Right lobe of liver (tissue), 6 donors: ENCODE measurements around the gene CCL22. TPM values are rescaled to one million over a fixed set of nuclear protein-coding genes. Genes with fewer than 3 reads are reported as not detected.
"Not testable (repeated sequence)": the region's sequence is repeated elsewhere in the genome, so short reads cannot be mapped to it uniquely, and the experiment has no call there.

Experiments used
- ATAC-seq, 4 donors: fragments of 200-7000 bp; cut with Tn5 transposase; one replicate each; pipeline ENCODE4 v1.9.1; 2020; ENCODE audit warnings: mild to moderate bottlenecking in 4 of 4, moderate library complexity in 4 of 4
- DNase-seq, 3 donors: peaks; one replicate each; pipeline ENCODE4 v3.0.0-alpha.2; 2020
- H3K27ac ChIP-seq, 3 donors: fragments of 200-600 bp; one replicate each; pipeline ENCODE4 v1.8.0; 2022
- H3K27me3 ChIP-seq, 2 donors: fragments of 200-600 bp; one replicate each; pipeline ENCODE4 v1.8.0; 2022
- H3K36me3 ChIP-seq, 4 donors: fragments of 200-600 bp; sonication (generic) in 1 of 4; one replicate each; pipeline versions ENCODE4 v1.5.1 to v1.8.0; 2017 to 2022; ENCODE audit warnings: control low read depth in 1 of 4
- H3K4me1 ChIP-seq, 4 donors: fragments of 200-600 bp; sonication (generic) in 1 of 4; one replicate each; pipeline versions ENCODE4 v1.5.1 to v1.8.0; 2017 to 2022; ENCODE audit warnings: control low read depth in 1 of 4
- H3K4me3 ChIP-seq, 3 donors: fragments of 200-600 bp; one replicate each; pipeline ENCODE4 v1.8.0; 2022
- H3K9me3 ChIP-seq, 4 donors: fragments of 200-600 bp; sonication (generic) in 1 of 4; one replicate each; pipeline versions ENCODE4 v1.5.1 to v1.8.0; 2017 to 2022; ENCODE audit warnings: control low read depth in 1 of 4
- POLR2A ChIP-seq: fragments of 450-650 bp; IDR thresholded peaks from one replicate; pipeline ENCODE4 v1.6.1; 2017; ENCODE audit warnings: antibody characterized with exemption, mild to moderate bottlenecking
- WGBS: methylation state at CpG from one replicate; pipeline ENCODE4 v1.1.6; 2018; ENCODE audit warnings: low coverage, low lambda C conversion rate; ENCODE audit not compliant: insufficient coverage; ENCODE audit errors: missing lambda C conversion rate; 5-methylcytosine and 5-hydroxymethylcytosine counted together
- intact Hi-C, 2 donors: fragments of 100-400 bp; cut with DNase I; formaldehyde crosslinking; loops; one replicate each; pipeline versions ENCODE4 v1.11.2 to v1.14.1; 2022
- total RNA-seq, 6 experiments: library from RNA; depleted of rRNA in 2 of 6; stranded (reverse); fragments of >200 nt in 2 of 6; fragmentation: NEBNext Ultra II Directional in 3 of 6; extraction: Animal tissue kit (Norgen Biotek cat#: 25700) in 3 of 6; gene quantifications; one replicate each; pipeline versions ENCODE4 v1.1.0 to v1.2.4, GENCODE V29; 2016 to 2023
- TF ChIP-seq, protein P1 (sequence below), 4 donors: fragments of 200-600 bp in 3 of 4; fragments of 450-650 bp in 1 of 4; IDR thresholded peaks; one replicate each; pipeline versions ENCODE4 v1.5.1 to v1.8.0; 2016 to 2022; ENCODE audit warnings: antibody characterized with exemption in 4 of 4, mild to moderate bottlenecking in 2 of 4
- donor health status: DM: no; HTN: yes; CAD: no.
- donor health status: DM: no; HTN: no; CAD: no.
- donor health status: DM: no; HTN: no; CAD: no.
- donor health status: DM: no; HTN: yes; CAD: no.
- donor health status: DM: no; HTN: yes; CAD: no.

The CCL22 gene
- total RNA-seq, 6 experiments from 2014 or later = 0.12 to 0.16 TPM; not detected in 4

DNA sequence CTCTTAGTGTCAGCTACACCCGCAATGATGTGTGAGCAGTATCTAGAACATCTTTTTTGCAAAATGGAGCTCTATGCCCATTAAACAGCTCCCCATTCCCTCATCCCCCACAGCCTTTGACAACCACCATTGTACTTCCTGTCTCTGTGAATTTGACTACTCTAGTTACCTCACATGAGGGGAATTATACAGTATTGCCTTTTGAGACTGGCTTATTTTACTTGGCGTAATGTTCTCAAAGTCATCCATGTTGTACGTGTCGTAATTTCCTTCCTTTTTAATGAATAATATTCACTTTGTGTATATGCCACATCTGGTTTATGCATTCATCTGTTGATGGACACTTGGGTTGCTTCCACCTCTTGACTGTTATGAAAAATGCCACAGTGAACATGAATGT is 23.2 kb upstream of the CCL22 start:
- intact Hi-C loops = no loop called here
- H3K9me3 ChIP-seq = no peaks in the 10 kb centered on the region
- 78% methylated on average over 4 of the region's 4 CpGs for WGBS
- H3K27me3 ChIP-seq = no peaks in the 10 kb centered on the region
- ATAC-seq = no peak
- TF ChIP-seq, protein P1, sequence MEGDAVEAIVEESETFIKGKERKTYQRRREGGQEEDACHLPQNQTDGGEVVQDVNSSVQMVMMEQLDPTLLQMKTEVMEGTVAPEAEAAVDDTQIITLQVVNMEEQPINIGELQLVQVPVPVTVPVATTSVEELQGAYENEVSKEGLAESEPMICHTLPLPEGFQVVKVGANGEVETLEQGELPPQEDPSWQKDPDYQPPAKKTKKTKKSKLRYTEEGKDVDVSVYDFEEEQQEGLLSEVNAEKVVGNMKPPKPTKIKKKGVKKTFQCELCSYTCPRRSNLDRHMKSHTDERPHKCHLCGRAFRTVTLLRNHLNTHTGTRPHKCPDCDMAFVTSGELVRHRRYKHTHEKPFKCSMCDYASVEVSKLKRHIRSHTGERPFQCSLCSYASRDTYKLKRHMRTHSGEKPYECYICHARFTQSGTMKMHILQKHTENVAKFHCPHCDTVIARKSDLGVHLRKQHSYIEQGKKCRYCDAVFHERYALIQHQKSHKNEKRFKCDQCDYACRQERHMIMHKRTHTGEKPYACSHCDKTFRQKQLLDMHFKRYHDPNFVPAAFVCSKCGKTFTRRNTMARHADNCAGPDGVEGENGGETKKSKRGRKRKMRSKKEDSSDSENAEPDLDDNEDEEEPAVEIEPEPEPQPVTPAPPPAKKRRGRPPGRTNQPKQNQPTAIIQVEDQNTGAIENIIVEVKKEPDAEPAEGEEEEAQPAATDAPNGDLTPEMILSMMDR (IDR thresholded peaks at IDR 0.05) = no peak
- no peak for TF ChIP-seq POLR2A
- H3K27ac ChIP-seq = no peak overlapping the region
- no peaks in the 10 kb centered on the region for H3K4me1 ChIP-seq
- H3K36me3 ChIP-seq = no peaks in the 10 kb centered on the region
- no peak overlapping the region for H3K4me3 ChIP-seq
- no peak for DNase-seq

DNA sequence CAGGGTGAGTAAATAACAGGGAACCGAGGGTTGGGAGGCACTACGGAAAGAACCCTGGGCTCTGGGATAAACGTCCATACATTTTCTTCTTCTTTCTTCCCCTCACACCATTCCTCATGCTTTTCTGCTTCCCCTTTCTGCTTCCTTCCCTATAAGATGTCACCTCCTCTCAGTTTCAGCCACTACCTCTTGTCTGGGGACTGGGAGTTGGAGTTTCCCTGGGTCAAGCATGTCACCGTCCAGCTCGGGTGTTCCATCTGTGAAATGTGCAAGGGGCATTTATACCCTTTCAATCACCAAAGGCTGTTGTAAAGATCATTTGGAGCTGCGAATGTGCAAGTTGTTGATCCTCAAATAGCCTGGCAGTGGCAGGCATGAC is 17.5 kb upstream of the CCL22 start:
- no peaks in the 10 kb centered on the region for H3K36me3 ChIP-seq
- H3K27ac ChIP-seq = no peak overlapping the region
- H3K9me3 ChIP-seq = no peaks in the 10 kb centered on the region
- H3K27me3 ChIP-seq = no peaks in the 10 kb centered on the region
- DNase-seq (no peak), ATAC-seq (peak in 1 of 4 donors; percentile 45)
- intact Hi-C loops = no loop called here
- TF ChIP-seq, protein P1 (IDR thresholded peaks at IDR 0.05) = no peak
- no peak for TF ChIP-seq POLR2A
- WGBS = 75% methylated on average over 5 of the region's 6 CpGs
- no peak overlapping the region for H3K4me3 ChIP-seq
- no peaks in the 10 kb centered on the region for H3K4me1 ChIP-seq

DNA sequence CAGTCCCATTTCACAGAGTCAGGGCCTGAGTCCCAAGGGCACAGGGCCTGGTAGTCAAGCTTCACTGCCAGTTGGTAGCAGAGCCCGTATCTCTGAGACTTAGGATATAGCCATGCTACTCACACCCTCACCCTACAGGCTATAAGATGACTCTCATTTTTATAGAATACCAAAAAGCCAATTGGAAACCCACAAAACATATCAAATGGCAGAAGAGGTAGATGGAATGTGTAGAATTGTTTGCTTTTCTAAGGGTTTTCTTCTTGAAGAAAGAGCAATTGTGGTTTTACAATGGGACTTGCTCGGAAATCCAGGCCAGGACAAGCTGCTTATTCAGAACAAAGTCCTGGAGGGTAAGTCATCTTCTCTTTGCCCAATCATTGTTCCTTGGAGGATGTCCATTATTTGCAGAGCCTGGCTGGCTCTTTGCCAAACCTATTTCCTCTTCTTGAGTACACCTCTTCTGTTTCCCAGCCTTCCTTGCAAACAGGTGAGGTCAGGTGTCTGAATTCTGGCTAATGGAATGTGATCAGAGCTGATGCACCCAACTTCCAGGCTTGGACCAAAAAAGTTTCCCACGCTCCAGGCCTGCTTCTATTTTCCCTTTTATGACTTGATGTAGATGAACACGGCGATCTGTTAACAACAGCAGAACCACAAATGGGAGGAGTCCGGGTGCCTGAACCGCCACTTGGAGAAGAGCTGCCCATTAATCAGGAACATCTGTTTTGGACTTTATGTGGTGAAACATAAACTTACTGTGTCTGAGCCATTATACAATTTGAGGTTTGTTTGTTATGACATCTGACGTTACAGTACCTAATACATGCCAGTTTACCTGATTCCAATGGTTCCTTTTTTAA is 16.9 kb upstream of the CCL22 start:
- WGBS = 65% methylated on average over 3 of the region's 8 CpGs
- DNase-seq = no peak
- no peaks in the 10 kb centered on the region for H3K36me3 ChIP-seq
- ATAC-seq = no peak
- H3K27ac ChIP-seq = no peak overlapping the region
- no peaks in the 10 kb centered on the region for H3K4me1 ChIP-seq
- H3K27me3 ChIP-seq = no peaks in the 10 kb centered on the region
- TF ChIP-seq, protein P1 (IDR thresholded peaks at IDR 0.05) = no peak
- no peak for TF ChIP-seq POLR2A
- no peak overlapping the region for H3K4me3 ChIP-seq
- intact Hi-C loops = no loop called here
- no peaks in the 10 kb centered on the region for H3K9me3 ChIP-seq

DNA sequence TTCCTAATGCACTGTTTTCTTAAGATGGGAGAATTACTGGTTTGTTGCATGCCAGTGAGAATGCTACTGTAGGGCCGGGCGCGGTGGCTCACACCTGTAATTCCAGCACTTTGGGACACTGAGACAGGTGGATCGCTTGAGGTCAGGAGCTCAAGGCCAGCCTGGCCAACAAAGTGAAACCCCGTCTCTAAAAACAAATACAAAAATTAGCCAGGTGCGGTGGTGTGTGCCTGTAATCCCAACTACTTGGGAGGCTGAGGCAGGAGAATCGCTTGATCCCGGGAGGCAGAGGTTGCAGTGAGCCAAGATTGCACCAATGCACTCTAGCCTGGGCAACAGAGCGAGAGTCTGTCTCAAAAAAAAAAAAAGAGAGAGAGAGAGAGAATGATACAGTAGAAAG is 16.0 kb upstream of the CCL22 start:
- H3K4me3 ChIP-seq, H3K27ac ChIP-seq, H3K36me3 ChIP-seq, H3K9me3 ChIP-seq, DNase-seq, intact Hi-C loops, H3K4me1 ChIP-seq, H3K27me3 ChIP-seq, ATAC-seq: not testable (repeated sequence)
- WGBS = 69% methylated on average over 9 of the region's 9 CpGs

DNA sequence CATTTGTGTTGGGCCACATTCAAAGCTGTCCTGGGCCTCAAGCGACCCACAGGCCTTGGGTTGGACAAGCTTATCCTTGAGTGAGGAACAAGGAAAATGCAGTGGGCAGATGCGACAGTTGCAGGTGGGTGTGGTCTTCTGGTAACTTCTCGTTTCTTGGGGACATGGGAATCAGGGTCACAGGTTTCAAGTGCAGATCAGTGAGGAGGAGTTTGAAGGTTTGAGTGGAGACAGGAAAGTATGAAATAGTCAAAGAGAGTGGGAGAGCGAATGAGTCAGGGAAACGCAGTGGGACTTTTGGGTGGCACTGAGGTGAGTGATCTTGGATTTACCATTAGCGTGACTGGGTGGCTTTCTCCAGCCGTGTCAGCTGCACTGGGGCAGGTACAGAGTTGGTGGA is 15.4 kb upstream of the CCL22 start:
- no peaks in the 10 kb centered on the region for H3K9me3 ChIP-seq
- TF ChIP-seq, protein P1 (IDR thresholded peaks at IDR 0.05) = no peak
- TF ChIP-seq POLR2A = no peak
- H3K36me3 ChIP-seq = no peaks in the 10 kb centered on the region
- no peaks in the 10 kb centered on the region for H3K27me3 ChIP-seq
- DNase-seq = no peak
- intact Hi-C loops = no loop called here
- WGBS = 71% methylated on average over 7 of the region's 7 CpGs
- peak in 1 of 4 donors; percentile 30 for ATAC-seq
- no peak overlapping the region for H3K27ac ChIP-seq
- no peaks in the 10 kb centered on the region for H3K4me1 ChIP-seq
- H3K4me3 ChIP-seq = no peak overlapping the region

DNA sequence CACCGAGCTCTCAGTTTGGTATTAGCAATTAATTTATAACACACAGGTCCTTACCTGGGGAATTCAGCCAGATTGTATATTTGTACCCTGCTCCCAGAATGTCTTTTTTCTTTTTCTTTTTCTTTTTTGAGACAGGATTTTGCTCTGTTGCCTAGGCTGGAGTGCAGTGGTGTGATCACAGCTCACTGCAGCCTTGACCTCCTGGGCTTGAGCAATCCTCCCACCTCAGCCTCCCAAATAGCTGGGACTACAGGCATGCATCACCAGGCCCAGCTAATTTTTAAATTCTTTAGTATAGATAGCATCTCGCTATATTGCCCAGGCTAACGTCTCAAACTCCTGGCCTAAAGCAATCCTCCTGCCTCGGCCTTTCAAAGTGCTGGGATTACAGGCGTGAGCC is 14.5 kb upstream of the CCL22 start:
- intact Hi-C loops, H3K27ac ChIP-seq, DNase-seq, H3K9me3 ChIP-seq, H3K27me3 ChIP-seq, H3K4me3 ChIP-seq, ATAC-seq, H3K36me3 ChIP-seq, H3K4me1 ChIP-seq: not testable (repeated sequence)
- 88% methylated on average over 5 of the region's 5 CpGs for WGBS
